Measurements from ENCODE around the gene PPM1H. TPM values are rescaled to one million over a fixed set of nuclear protein-coding genes. Genes with fewer than 3 reads are reported as not detected.

Gene PPM1H
- total and polyA plus RNA-seq, 10 of the 15 experiments (the other 5 are each of a cell fraction or from before 2014, with no cell fraction given) = 0.11 to 0.83 (median 0.49) TPM

DNA sequence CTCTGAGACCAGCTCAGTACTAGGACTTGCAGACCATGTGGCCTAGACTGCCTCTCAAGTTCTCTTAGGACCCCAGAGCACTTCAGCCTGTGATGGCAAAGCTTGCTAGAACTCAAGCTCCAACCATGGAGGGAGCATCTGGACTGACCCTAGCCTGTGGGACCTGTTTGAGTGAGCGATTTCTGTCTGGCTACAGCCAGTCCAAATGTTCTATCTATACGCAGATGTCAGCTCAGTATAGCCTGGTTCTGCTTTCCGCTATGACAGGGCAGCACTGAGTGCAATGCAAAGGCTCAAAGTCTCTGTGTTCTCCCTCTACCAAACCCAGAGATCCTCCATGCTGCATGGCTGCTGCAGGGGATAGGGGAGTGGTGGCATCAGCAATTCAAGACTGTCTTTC, 20.7 kb upstream of the PPM1H start:
- FAIRE-seq = no peak
- TF ChIP-seq, protein P1, sequence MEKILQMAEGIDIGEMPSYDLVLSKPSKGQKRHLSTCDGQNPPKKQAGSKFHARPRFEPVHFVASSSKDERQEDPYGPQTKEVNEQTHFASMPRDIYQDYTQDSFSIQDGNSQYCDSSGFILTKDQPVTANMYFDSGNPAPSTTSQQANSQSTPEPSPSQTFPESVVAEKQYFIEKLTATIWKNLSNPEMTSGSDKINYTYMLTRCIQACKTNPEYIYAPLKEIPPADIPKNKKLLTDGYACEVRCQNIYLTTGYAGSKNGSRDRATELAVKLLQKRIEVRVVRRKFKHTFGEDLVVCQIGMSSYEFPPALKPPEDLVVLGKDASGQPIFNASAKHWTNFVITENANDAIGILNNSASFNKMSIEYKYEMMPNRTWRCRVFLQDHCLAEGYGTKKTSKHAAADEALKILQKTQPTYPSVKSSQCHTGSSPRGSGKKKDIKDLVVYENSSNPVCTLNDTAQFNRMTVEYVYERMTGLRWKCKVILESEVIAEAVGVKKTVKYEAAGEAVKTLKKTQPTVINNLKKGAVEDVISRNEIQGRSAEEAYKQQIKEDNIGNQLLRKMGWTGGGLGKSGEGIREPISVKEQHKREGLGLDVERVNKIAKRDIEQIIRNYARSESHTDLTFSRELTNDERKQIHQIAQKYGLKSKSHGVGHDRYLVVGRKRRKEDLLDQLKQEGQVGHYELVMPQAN (conservative IDR thresholded peaks at IDR 0.05) = no peak
- TF ChIP-seq JUND (IDR thresholded peaks at IDR 0.05; ENCODE audit: low read depth, low read length) = no peak
- TF ChIP-seq MEF2B (IDR thresholded peaks at IDR 0.05; ENCODE audit: partially characterized antibody, poor library complexity, severe bottlenecking) = no peak
- TF ChIP-seq MYB (IDR thresholded peaks at IDR 0.05; ENCODE audit: borderline replicate concordance, low read depth, low read length) = no peak
- TF ChIP-seq SMARCA5 (IDR thresholded peaks at IDR 0.05) = no peak
- no peak for TF ChIP-seq ZZZ3 (IDR thresholded peaks at IDR 0.05; ENCODE audit: control insufficient read depth, insufficient read length, low read depth)
- TF ChIP-seq FOXK2 (IDR thresholded peaks at IDR 0.05) = no peak
- TF ChIP-seq YBX1 (IDR thresholded peaks at IDR 0.05) = no peak
- no peak for TF ChIP-seq EP300 (IDR thresholded peaks at IDR 0.05; ENCODE audit: borderline replicate concordance in 1 of 2, control insufficient read depth in 1 of 2, low read depth in 2 of 2, low read length in 2 of 2)
- TF ChIP-seq POLR2AphosphoS5 (IDR thresholded peaks at IDR 0.05; ENCODE audit: low read length) = no peak
- TF ChIP-seq, protein P2, sequence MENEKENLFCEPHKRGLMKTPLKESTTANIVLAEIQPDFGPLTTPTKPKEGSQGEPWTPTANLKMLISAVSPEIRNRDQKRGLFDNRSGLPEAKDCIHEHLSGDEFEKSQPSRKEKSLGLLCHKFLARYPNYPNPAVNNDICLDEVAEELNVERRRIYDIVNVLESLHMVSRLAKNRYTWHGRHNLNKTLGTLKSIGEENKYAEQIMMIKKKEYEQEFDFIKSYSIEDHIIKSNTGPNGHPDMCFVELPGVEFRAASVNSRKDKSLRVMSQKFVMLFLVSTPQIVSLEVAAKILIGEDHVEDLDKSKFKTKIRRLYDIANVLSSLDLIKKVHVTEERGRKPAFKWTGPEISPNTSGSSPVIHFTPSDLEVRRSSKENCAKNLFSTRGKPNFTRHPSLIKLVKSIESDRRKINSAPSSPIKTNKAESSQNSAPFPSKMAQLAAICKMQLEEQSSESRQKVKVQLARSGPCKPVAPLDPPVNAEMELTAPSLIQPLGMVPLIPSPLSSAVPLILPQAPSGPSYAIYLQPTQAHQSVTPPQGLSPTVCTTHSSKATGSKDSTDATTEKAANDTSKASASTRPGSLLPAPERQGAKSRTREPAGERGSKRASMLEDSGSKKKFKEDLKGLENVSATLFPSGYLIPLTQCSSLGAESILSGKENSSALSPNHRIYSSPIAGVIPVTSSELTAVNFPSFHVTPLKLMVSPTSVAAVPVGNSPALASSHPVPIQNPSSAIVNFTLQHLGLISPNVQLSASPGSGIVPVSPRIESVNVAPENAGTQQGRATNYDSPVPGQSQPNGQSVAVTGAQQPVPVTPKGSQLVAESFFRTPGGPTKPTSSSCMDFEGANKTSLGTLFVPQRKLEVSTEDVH (IDR thresholded peaks at IDR 0.05; ENCODE audit: low read depth, partially characterized antibody) = no peak
- TF ChIP-seq, protein P3, sequence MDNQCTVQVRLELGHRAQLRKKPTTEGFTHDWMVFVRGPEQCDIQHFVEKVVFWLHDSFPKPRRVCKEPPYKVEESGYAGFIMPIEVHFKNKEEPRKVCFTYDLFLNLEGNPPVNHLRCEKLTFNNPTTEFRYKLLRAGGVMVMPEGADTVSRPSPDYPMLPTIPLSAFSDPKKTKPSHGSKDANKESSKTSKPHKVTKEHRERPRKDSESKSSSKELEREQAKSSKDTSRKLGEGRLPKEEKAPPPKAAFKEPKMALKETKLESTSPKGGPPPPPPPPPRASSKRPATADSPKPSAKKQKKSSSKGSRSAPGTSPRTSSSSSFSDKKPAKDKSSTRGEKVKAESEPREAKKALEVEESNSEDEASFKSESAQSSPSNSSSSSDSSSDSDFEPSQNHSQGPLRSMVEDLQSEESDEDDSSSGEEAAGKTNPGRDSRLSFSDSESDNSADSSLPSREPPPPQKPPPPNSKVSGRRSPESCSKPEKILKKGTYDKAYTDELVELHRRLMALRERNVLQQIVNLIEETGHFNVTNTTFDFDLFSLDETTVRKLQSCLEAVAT (IDR thresholded peaks at IDR 0.05) = no peak
- TF ChIP-seq BMI1 (IDR thresholded peaks at IDR 0.05; ENCODE audit: borderline replicate concordance) = no peak
- no peak for TF ChIP-seq LARP7 (IDR thresholded peaks at IDR 0.05)
- TF ChIP-seq, protein P4, sequence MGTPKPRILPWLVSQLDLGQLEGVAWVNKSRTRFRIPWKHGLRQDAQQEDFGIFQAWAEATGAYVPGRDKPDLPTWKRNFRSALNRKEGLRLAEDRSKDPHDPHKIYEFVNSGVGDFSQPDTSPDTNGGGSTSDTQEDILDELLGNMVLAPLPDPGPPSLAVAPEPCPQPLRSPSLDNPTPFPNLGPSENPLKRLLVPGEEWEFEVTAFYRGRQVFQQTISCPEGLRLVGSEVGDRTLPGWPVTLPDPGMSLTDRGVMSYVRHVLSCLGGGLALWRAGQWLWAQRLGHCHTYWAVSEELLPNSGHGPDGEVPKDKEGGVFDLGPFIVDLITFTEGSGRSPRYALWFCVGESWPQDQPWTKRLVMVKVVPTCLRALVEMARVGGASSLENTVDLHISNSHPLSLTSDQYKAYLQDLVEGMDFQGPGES (IDR thresholded peaks at IDR 0.05) = no peak
- no peak for TF ChIP-seq IRF4 (IDR thresholded peaks at IDR 0.05; ENCODE audit: low read depth, low read length)
- no peak for TF ChIP-seq EED (IDR thresholded peaks at IDR 0.05; ENCODE audit: low read depth)
- POLR2A ChIA-PET = no interaction called here

More for the DNA sequence above, 20.7 kb upstream of the PPM1H start:
- Histone ChIP-seq H3K27me3 (replicated peaks in 1 of 2; ENCODE audit: control insufficient read depth in 2 of 2, insufficient read depth in 2 of 2, low read length in 1 of 2) (no peaks in the 10 kb centered on the region), H2AFZ (ENCODE audit: control insufficient read depth, low read depth, low read length) (no peak overlapping the region), H3K4me3 (no peak overlapping the region), H3K4me2 (ENCODE audit: control insufficient read depth, insufficient read depth) (no peak overlapping the region), H3K79me2 (ENCODE audit: control insufficient read depth, insufficient read depth, low read length) (no peaks in the 10 kb centered on the region), H3K36me3 (ENCODE audit: control insufficient read depth in 2 of 2, insufficient read depth in 2 of 2, low read length in 1 of 2) (no peaks in the 10 kb centered on the region), H4K20me1 (ENCODE audit: control insufficient read depth, insufficient read depth) (no peaks in the 10 kb centered on the region), H3K27ac (ENCODE audit: control insufficient read depth, insufficient read depth) (no peak overlapping the region), H3K9ac (ENCODE audit: control insufficient read depth, insufficient read depth, low read length) (no peak overlapping the region), H3K9me3 (replicated peaks; ENCODE audit: control insufficient read depth, insufficient read depth, low read length) (no peaks in the 10 kb centered on the region), H3K4me1 (ENCODE audit: control insufficient read depth, insufficient read depth, low read length) (no peaks in the 10 kb centered on the region)
- 67% methylated on average over 3 of the region's 3 CpGs for WGBS (ENCODE audit: insufficient coverage, insufficient replicate concordance, low lambda C conversion rate, missing lambda C conversion rate)
- ChIA-PET RAD21 (ENCODE audit: unreplicated experiment) (no interaction called here), SMC1A (ENCODE audit: uncharacterized antibody, unreplicated experiment) (no interaction called here), CTCF (no interaction called here)
- DNase-seq (ENCODE audit: low read depth, low spot score) (no peak), ATAC-seq (no peak)
- intact Hi-C loops (cut with micrococcal nuclease; ENCODE audit: unreplicated experiment) (no loop called here), in situ Hi-C loops (cut with MboI) (no loop called here)
- BruUV-seq (replicated peaks) = no TSS peak

Data from GM12878 (cell line).